Lower leg skin (tissue), 4 donors: ENCODE data around the gene KRT2. TPM values are rescaled to one million over a fixed set of nuclear protein-coding genes. Genes with fewer than 3 reads are reported as not detected.
A peak's percentile ranks its signal among the peaks of the same experiment; 100 is the strongest.

ENCODE experiments used
- DNase-seq, 2 donors: peaks; one replicate each; pipeline ENCODE4 v3.0.0-alpha.2; 2019; ENCODE audit warnings: low spot score in 2 of 2
- H3K4me3 ChIP-seq: fragments of 200-600 bp; sonication (generic); 2 replicates; pipeline ENCODE4 v1.5.1; 2017; ENCODE audit warnings: mild to moderate bottlenecking, low read depth; ENCODE audit not compliant: poor library complexity, severe bottlenecking
- CTCF ChIP-seq, 3 donors: fragments of 450-650 bp; IDR thresholded peaks; one replicate each; pipeline ENCODE4 v1.5.1; 2016; ENCODE audit warnings: antibody characterized with exemption in 3 of 3, mild to moderate bottlenecking in 3 of 3, moderate library complexity in 2 of 3
- POLR2A ChIP-seq, 2 donors: fragments of 450-650 bp; IDR thresholded peaks; one replicate each; pipeline ENCODE4 v1.6.1; 2016 to 2017; ENCODE audit warnings: antibody characterized with exemption in 2 of 2, mild to moderate bottlenecking in 1 of 2, moderate library complexity in 1 of 2
- WGBS, 2 donors: methylation state at CpG; one replicate each; pipeline ENCODE4 v1.1.5; 2018; 5-methylcytosine and 5-hydroxymethylcytosine counted together
- intact Hi-C: fragments of 100-400 bp; cut with DNase I; formaldehyde crosslinking; loops from one replicate; pipeline ENCODE4 v1.15.0; 2023; ENCODE audit warnings: low total_unique reads
- total RNA-seq, 4 donors: library from RNA; depleted of rRNA; stranded (reverse); fragments of >200 nt; gene quantifications; one replicate each; pipeline ENCODE4 v1.1.0, GENCODE V29; 2016

Gene KRT2
- total RNA-seq, 4 donors from 2014 or later, result 1,166 to 2,212 (median 1,643) TPM

DNA sequence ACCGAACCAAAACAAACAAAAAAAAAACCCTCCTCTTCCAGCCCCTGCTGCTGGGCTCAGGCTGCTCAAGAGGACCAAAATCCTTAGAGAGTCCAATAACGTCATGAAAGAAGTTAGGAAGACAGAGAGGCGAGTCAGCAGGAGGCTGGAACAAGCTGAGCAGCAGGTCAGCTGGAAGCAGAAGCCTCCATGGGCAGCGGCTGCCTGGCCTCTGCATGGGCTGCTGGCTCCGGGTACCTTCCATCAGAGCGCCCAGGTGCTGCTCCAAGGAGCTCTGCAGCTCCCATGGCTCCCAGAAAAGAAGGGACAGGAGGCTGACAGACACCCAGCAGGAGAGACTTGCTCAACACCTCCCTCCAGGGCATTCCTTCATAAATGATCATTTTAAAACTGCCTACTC, 3.2 kb upstream of the KRT2 start:
- no peak overlapping the region for H3K4me3 ChIP-seq
- 31 to 34% methylated on average over 6 of the region's 6 CpGs for WGBS, 2 donors
- TF ChIP-seq CTCF (IDR thresholded peaks at IDR 0.05) (no peak), POLR2A (IDR thresholded peaks at IDR 0.05) (no peak)
- intact Hi-C loops, result no loop called here
- DNase-seq, result no peak

DNA sequence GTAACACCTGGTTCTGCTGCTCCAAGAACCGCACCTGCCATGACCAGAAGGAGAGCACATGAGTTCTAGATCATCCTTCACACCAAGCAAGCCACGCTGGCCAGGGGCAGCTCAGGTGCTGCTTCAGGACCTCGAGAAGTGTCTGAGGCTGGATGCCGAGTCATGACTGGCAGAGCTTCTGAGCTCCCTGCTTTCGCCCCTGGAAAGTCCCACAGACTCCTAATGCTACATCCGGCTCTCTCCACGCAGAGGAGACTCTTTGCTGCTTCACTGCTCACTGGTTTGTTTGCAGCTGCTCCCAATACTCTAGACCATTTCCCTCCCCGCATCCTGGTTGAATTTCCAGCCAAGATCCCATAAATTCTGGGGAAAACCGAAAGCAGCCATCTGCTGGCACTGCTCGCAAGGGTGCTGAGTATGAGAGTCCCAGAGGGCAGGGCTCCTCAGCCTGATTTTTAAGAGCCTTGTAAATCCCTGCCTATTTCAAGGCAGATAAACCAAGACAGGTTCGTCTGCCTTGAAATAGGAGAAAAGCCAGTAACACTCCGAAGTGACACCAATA, 1.4 kb downstream of the KRT2 start:
- WGBS, 2 donors, result 16 to 22% methylated on average over 11 to 12 of the region's 12 CpGs
- H3K4me3 ChIP-seq, result no peak overlapping the region
- TF ChIP-seq POLR2A (IDR thresholded peaks at IDR 0.05), result no peak
- TF ChIP-seq CTCF (IDR thresholded peaks at IDR 0.05), result no peak
- DNase-seq, result peak in 1 of 2 donors; percentile 70
- intact Hi-C loops, result no loop called here

DNA sequence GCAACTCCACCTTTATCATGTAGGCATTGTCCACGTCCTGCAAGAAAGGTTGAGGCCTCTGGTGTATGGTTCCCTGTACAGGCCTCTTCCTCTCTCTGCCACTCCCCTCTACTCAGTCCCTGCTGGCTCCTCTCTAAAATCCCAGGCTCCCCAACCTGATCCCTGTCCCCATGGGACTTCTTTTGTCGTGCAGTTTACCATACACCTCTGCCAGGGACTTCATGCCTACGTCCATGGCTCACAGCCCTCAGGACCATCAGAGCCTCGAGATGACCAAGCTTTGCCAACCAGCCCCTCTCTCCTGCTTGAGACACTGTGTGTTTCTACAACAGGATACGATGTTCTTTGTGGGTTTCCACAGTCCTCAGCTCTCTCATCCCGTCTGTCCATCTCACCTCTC, 2.9 kb downstream of the KRT2 start:
- intact Hi-C loops, result no loop called here
- TF ChIP-seq CTCF (IDR thresholded peaks at IDR 0.05), result no peak
- no peak for TF ChIP-seq POLR2A (IDR thresholded peaks at IDR 0.05)
- no peak overlapping the region for H3K4me3 ChIP-seq
- peak in 1 of 2 donors; percentile 65 for DNase-seq
- 83 to 85% methylated on average over 6 of the region's 6 CpGs for WGBS, 2 donors

DNA sequence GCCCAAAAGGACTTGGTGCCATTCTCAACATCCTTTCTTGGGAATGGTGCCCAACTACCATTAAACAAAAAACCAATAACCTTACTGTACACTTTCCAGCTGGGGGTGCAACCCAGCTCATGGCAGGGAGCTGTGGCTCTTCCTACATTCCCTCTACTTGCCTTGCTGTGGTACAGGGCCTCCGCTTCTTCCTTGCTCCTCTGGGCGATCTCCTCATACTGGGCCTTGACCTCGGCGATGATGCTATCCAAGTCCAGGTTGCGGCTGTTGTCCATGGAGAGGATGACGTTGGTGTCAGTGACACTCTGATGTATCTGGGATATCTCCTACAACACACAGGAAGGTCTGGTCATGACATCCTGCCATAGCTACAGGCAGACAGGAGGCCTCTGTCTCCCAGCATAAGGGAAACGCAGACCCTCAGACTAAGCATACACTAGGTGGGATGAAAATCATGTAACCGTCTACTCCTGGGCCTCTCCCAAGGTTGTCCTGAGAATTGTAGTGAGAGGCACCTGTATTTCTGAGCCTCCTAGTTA, 3.9 kb downstream of the KRT2 start:
- H3K4me3 ChIP-seq, result no peak overlapping the region
- DNase-seq, result peak in 1 of 2 donors; percentile 57
- 87 to 94% methylated on average over 8 of the region's 8 CpGs for WGBS, 2 donors
- intact Hi-C loops, result no loop called here
- TF ChIP-seq POLR2A (IDR thresholded peaks at IDR 0.05) (no peak), CTCF (IDR thresholded peaks at IDR 0.05) (no peak)

GRCh38 chr12:52647601-52648000, 4.4 kb downstream of the KRT2 start:
- DNase-seq, result peak in 1 of 2 donors; percentile 37
- TF ChIP-seq POLR2A (IDR thresholded peaks at IDR 0.05) (no peak), CTCF (IDR thresholded peaks at IDR 0.05) (no peak)
- intact Hi-C loops, result no loop called here
- WGBS, 2 donors, result 91 to 93% methylated on average over 9 of the region's 9 CpGs
- no peak overlapping the region for H3K4me3 ChIP-seq

DNA sequence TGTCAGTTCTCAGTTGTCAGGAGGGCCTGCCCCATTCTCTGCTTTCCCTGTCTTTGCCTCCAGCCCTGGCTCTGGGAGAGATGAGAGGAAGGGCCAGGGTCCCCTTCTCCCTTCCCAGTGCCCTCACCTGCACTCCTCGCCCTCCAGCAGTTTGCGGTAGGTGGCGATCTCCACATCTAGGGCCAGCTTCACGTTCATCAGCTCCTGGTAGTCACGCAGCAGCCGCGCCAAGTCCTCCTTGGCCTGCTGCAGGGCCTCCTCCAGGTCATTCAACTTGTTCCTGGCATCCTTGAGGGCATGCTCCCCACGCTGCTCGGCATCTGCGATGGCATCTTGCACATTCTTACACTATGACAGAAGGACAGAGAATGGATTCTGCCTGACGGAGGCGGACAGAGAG, 5.4 kb downstream of the KRT2 start:
- TF ChIP-seq POLR2A (IDR thresholded peaks at IDR 0.05), result no peak
- TF ChIP-seq CTCF (IDR thresholded peaks at IDR 0.05), result no peak
- H3K4me3 ChIP-seq, result no peak overlapping the region
- intact Hi-C loops, result no loop called here
- WGBS, 2 donors, result 83 to 86% methylated on average over 7 to 12 of the region's 12 CpGs
- DNase-seq, result peak in 1 of 2 donors; percentile 71
